ENCODE measurements around the gene CAMKK1.

DNA sequence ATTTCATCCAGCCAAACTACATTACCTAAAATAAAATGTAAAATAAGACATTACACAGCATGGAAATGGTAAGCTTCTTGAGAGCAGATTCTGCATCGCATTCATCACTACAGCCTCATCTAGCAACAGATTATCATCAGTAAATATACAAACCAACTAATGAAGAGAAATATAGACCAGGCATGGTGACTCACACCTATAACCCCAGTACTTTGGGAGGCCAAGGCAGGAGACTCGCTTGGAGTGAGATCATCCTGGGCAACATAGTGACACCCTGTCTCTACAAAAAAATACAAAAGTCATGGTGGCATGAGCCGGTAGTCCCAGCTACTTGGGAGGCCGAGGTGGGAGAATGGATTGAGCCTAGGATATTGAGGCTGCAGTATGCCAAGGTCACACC, 66.7 kb downstream of the CAMKK1 start:
- TF ChIP-seq EZH2 (IDR thresholded peaks at IDR 0.05) (no peak), POLR2AphosphoS5 (IDR thresholded peaks at IDR 0.05; ENCODE audit: borderline replicate concordance, low read depth, low read length) (no peak)

Data from SK-N-MC (cell line).